OCI-LY1 (cell line): ENCODE measurements around the gene MOB1B.
"Not testable (repeated sequence)": the region's sequence is repeated elsewhere in the genome, so short reads cannot be mapped to it uniquely, and the experiment has no call there.

Source experiments
- H2AFZ ChIP-seq: fragments of 200-600 bp; sonication (generic), shearing (Covaris generic); 2 replicates; pipeline ENCODE4 v1.6.0; 2014; ENCODE audit warnings: antibody characterized with exemption, mild to moderate bottlenecking, low read length
- H3F3A ChIP-seq: fragments of 200-600 bp; sonication (generic), shearing (Covaris generic); 2 replicates; pipeline ENCODE4 v1.6.0; 2014; ENCODE audit warnings: mild to moderate bottlenecking, antibody characterized with exemption, low read length, moderate library complexity; ENCODE audit not compliant: insufficient read depth
- H3K27ac ChIP-seq: fragments of 200-600 bp; sonication (generic); 2 replicates; pipeline ENCODE4 v1.5.1; 2014; ENCODE audit warnings: low read length, mixed run types, mild to moderate bottlenecking, low read depth; ENCODE audit not compliant: poor library complexity, severe bottlenecking
- H3K27me3 ChIP-seq: fragments of 200-600 bp; sonication (generic); 2 replicates; pipeline ENCODE4 v1.6.0; 2014; ENCODE audit warnings: antibody characterized with exemption, mild to moderate bottlenecking, low read length, moderate library complexity; ENCODE audit not compliant: insufficient read depth
- H3K36me3 ChIP-seq: fragments of 200-600 bp; sonication (generic); 2 replicates; pipeline ENCODE4 v1.6.1; 2014; ENCODE audit warnings: mild to moderate bottlenecking, antibody characterized with exemption, low read length, moderate library complexity, mixed read lengths; ENCODE audit not compliant: insufficient read depth
- H3K4me1 ChIP-seq: fragments of 200-600 bp; sonication (generic); 2 replicates; pipeline ENCODE4 v1.5.1; 2014; ENCODE audit warnings: mild to moderate bottlenecking, low read length, moderate library complexity; ENCODE audit not compliant: insufficient read depth, severe bottlenecking
- H3K4me2 ChIP-seq: fragments of 200-600 bp; sonication (generic), shearing (Covaris generic); 2 replicates; pipeline ENCODE4 v1.6.1; 2014; ENCODE audit warnings: low read length
- H3K4me3 ChIP-seq: fragments of 200-600 bp; sonication (generic); 2 replicates; pipeline ENCODE4 v1.5.1; 2014; ENCODE audit warnings: low read length, low read depth, mild to moderate bottlenecking, mixed read lengths; ENCODE audit not compliant: poor library complexity, severe bottlenecking
- H3K79me2 ChIP-seq: fragments of 200-600 bp; shearing (Covaris generic); 2 replicates; pipeline ENCODE4 v1.6.1; 2016; ENCODE audit warnings: mixed run types, low read length, mixed read lengths; ENCODE audit not compliant: insufficient read depth
- H3K9ac ChIP-seq: fragments of 200-600 bp; sonication (generic), shearing (Covaris generic); 2 replicates; pipeline ENCODE4 v1.6.1; 2014; ENCODE audit warnings: mild to moderate bottlenecking, low read length, mixed read lengths
- H3K9me2 ChIP-seq: fragments of 200-600 bp; sonication (generic), shearing (Covaris generic); 2 replicates; pipeline ENCODE4 v1.6.1; 2014; ENCODE audit warnings: low read depth, mild to moderate bottlenecking, low read length, mixed read lengths
- H3K9me3 ChIP-seq: fragments of 200-600 bp; shearing (Covaris generic); 2 replicates; pipeline ENCODE4 v1.6.1; 2014; ENCODE audit warnings: low read length, mixed read lengths
- H4K20me1 ChIP-seq: fragments of 200-600 bp; sonication (generic), shearing (Covaris generic); 2 replicates; pipeline ENCODE4 v1.6.0; 2016; ENCODE audit warnings: mild to moderate bottlenecking, low read length; ENCODE audit not compliant: insufficient read depth
- EZH2 ChIP-seq: fragments of 200-600 bp; sonication (generic), shearing (Covaris generic); IDR thresholded peaks from 2 replicates; pipeline ENCODE4 v1.8.0; 2017; ENCODE audit warnings: borderline replicate concordance, mixed run types, mild to moderate bottlenecking, antibody characterized with exemption, low read length, moderate library complexity, mixed read lengths
- TF ChIP-seq, protein P1 (sequence below): fragments of 200-600 bp; sonication (generic), shearing (Covaris generic); IDR thresholded peaks from 2 replicates; pipeline ENCODE4 v1.5.1; 2017; ENCODE audit warnings: mild to moderate bottlenecking, antibody characterized with exemption, low read length, moderate library complexity, mixed read lengths

Gene MOB1B

DNA sequence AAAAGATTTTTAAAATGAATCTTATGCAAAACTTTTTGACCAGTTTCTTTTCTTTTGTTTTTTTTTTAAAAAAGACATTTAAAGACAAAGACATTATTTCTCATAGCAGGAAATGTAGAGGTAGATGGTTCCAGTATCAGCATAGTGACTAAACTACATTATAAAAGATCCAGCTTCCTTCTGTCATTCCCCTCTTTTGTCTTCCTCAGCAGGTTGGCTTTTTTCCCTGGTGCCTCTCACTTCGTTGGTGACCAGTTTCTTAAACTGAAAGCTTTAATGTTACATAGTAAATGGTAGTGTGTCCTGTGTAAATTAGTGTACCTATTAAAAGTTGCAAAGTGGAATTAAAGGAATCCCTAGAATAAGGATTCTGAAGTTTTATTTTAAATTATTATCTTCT, 127.3 kb downstream of the MOB1B start:
- H3K9me3 ChIP-seq: no peaks in the 10 kb centered on the region
- peaks cover 90% of the 10 kb centered on the region for H3K36me3 ChIP-seq
- H3K27ac ChIP-seq: no peak overlapping the region
- no peaks in the 10 kb centered on the region for H4K20me1 ChIP-seq
- H3K4me2 ChIP-seq: no peak overlapping the region
- H3K4me3 ChIP-seq: no peak overlapping the region
- H3K4me1 ChIP-seq: no peaks in the 10 kb centered on the region
- no peaks in the 10 kb centered on the region for H3K79me2 ChIP-seq
- no peak overlapping the region for H2AFZ ChIP-seq
- TF ChIP-seq EZH2: no peak
- TF ChIP-seq, protein P1, sequence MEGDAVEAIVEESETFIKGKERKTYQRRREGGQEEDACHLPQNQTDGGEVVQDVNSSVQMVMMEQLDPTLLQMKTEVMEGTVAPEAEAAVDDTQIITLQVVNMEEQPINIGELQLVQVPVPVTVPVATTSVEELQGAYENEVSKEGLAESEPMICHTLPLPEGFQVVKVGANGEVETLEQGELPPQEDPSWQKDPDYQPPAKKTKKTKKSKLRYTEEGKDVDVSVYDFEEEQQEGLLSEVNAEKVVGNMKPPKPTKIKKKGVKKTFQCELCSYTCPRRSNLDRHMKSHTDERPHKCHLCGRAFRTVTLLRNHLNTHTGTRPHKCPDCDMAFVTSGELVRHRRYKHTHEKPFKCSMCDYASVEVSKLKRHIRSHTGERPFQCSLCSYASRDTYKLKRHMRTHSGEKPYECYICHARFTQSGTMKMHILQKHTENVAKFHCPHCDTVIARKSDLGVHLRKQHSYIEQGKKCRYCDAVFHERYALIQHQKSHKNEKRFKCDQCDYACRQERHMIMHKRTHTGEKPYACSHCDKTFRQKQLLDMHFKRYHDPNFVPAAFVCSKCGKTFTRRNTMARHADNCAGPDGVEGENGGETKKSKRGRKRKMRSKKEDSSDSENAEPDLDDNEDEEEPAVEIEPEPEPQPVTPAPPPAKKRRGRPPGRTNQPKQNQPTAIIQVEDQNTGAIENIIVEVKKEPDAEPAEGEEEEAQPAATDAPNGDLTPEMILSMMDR: no peak
- no peak overlapping the region for H3K9ac ChIP-seq
- H3F3A ChIP-seq: 0 out of 2 replicates have a peak, but pooled peaks cover 1% of the 10 kb centered on the region
- no peaks in the 10 kb centered on the region for H3K9me2 ChIP-seq
- H3K27me3 ChIP-seq: no peaks in the 10 kb centered on the region

GRCh38 chr4:71032106-71032505, 129.9 kb downstream of the MOB1B start:
- H3K9ac ChIP-seq, H3K4me3 ChIP-seq, H3K9me2 ChIP-seq, H3K79me2 ChIP-seq, H3K4me2 ChIP-seq, H3F3A ChIP-seq, H3K27me3 ChIP-seq, H2AFZ ChIP-seq, H4K20me1 ChIP-seq, H3K27ac ChIP-seq, H3K4me1 ChIP-seq, H3K9me3 ChIP-seq: not testable (repeated sequence)
- H3K36me3 ChIP-seq: peaks cover 94% of the 10 kb centered on the region
